NCI-H1694 (cell line): ENCODE data around the gene LIMS1.
"Not testable (repeated sequence)": the region's sequence is repeated elsewhere in the genome, so short reads cannot be mapped to it uniquely, and the experiment has no call there.

ENCODE experiments used
- DNase-seq: peaks from one replicate; lab custom pipeline; 2025; lab: John Stamatoyannopoulos, UW

The LIMS1 gene

DNA sequence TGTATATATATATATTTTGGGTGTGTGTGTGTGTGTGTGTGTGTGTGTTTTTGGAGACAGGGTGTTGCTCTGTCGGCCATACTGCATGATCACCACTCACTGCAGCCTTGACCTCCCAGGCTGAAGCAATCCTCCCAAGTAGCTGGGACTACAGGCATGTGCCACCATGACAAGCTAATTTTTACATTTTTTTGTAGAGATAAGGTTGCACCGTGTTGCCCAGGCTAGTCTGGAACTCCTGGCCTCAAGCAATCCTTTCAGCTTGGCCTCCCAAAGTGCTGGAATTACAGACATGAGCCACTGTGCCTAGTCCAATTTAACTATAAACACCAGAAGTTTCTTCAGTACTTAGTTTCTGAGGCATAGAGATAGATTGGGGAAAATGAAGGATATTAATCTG lies 18.3 kb downstream of the LIMS1 start:
- no peak for DNase-seq

DNA sequence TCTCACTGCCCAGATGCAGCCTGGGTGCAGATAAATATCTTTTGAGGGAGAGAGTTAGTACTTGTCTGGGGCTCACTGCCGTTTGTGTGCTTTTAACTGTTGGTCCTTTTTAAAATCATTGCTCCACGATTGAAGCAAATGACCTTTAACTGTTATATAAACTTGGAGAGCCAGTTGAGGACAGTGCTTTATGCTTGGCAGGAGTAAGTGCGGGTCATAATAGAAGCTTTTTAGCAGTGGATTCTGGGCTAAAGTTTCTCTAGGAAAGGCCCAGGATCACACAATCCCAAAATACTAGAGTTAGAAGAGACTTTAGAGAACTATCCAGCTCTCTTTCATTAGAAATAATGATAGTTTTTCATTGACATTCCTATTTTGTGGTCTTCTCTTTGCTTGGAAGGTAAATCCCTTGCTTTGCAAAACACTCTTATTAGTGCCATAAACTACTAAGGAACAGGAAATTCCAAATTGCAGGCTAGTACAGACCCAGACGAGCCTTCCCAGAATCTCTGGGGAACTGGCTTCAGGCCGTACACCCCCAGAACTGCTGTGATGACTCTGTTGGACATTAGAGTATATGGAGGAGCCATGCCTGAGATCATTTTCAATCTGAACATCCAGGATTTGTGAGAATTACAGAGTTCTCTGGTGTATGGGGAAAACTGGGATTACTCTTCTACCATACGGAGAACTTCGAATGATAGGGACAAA lies 19.1 kb downstream of the LIMS1 start:
- DNase-seq = no peak

DNA sequence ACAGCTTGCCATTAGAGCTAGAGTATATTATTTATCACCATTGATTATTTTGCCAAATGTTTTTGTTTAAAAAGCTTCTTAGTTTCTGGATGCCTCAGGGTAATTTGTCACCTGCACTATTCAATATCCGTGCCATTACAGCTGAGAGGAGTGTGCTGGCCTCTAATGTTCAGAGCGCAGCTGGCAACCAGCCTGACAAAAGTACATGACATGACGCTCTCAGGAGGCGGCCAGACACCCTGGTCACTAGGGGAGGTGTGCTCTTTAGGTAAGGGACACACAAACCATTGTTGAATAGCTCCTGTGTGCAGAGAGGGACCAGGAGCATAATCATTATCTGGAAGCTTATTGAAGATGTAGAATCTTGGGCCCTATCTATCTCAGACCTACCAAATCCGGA lies 20.3 kb downstream of the LIMS1 start:
- no peak for DNase-seq

DNA sequence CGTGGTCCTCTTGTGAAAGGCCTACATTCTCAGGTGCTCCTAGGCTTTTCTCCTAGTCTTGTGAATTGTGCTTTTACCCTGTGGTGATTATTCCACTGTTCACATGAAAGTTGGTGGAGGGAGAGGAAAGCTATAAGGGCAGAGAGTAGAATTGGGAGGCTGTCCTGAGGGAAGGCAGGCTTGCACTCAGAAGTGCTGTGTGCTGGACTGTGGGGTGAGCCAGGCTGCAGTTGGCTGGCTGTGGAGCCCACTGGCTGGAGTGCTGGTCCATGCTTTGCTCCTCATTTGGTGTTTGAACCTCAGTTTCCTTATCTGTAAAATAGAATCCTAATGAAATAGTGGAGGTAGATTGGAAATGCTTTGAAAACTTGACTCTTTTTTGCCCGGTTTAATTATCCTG lies 21.3 kb downstream of the LIMS1 start:
- DNase-seq = no peak

DNA sequence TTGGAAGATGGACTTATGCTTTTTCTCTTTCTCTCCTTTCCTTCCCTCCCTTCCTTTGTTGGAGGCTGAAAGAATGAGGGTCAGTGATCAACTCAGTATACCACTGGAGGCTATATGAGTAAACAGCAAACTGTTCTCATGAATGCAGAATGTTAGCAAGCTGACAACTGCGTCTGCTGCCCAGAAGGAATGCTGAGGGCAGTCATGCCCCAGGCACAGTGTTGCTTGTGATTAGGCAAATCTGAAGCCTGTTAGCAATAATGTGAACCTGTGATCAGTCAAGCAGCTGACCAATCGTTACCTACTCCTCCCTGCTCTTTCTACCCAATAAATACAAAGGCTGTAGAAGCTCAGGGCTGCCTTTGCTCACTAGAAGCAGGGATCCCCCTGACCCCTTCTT lies 22.3 kb downstream of the LIMS1 start:
- DNase-seq = not testable (repeated sequence)

DNA sequence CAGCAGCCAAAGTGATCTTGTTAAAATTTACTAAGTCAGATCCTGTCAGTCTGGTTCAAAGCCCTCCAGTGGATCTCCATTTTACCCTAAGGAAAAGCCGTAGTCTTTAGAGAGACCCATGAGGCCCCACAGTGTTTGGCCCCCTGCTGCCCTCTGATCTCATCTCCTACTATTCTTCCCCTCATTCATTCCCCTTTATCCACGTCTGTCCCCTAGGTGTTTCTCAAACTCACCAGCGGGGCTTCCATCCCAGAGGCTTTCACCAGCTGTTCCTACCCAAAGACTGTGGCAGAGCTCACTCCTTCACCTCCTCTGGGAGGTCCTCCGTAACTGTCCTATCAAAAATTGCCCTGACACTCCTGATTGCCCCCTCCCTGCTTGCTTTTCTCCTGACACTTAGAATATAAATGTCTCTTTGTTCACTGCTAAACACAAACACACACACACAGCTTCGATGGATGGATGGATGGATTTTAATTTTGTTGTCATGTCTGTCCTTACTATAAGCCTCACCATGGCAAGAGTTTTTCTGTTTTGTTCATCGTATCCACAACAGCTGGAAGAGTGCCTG lies 26.1 kb downstream of the LIMS1 start:
- no peak for DNase-seq

DNA sequence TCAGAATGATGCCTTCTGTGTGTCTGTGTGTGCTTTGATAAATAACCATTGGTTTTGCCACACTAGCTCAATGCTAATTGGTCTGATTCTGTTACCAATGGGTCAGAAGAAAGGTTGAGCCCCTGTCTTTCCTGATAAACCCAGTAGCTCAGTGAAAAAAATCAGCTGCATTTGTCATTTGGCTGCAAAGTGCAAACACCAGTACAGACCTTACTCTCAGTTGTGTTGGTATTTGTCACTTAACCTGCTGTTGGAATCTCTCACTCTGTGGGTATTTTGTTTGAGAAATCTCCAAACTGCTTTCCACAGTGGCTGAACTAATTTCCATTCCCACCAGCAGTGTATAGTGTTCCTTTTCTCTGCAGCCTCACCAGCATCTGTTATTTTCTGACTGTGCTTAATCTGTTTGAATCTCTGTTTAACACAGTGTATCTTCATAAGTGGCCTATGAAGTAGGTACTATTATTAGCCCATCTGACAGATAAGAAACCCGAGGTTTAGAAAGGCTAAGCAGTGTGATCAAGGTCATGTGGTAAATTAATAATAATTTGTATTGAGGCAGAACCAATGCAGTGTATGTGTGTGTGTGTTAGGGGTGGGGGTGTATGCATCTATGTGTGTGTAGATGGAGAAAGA lies 26.7 kb downstream of the LIMS1 start:
- no peak for DNase-seq

DNA sequence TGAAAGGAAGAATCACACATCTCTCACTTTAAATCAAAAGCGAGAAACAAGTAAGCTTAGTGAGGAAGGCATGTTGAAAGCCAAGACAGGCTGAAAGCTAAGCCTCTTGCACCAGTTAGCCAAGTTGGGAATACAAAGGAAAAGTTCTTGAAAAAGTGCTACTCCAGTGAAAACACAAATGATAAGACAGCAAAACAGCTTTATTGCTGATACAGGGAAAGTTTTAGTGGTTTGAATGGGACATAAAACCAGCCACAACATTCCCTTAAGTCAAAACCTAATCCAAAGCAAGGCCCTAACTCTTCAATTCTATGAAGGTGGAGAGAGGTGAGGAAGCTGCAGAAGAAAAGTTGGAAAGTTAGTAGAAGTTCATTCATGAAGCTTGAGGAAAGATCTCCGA lies 28.0 kb downstream of the LIMS1 start:
- no peak for DNase-seq

DNA sequence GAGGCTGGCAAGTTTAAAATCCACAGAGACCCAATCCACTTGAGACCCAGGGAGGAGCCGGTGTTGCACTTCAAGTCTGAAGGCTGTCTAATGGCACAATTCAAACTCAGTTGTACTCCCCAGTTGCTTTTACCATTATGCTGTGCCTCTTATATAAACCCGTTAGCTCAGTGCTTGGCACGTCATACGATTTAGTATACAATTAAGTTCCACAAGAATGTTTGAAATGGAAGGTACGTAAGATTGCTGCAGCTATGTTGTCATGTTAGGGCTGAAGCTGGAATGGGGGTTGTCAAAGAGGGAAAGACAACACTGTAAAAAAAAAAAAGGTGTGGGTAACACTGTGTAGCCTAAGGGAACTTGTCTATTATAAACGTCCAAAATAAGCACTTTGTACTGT lies 30.2 kb downstream of the LIMS1 start:
- DNase-seq = no peak

DNA sequence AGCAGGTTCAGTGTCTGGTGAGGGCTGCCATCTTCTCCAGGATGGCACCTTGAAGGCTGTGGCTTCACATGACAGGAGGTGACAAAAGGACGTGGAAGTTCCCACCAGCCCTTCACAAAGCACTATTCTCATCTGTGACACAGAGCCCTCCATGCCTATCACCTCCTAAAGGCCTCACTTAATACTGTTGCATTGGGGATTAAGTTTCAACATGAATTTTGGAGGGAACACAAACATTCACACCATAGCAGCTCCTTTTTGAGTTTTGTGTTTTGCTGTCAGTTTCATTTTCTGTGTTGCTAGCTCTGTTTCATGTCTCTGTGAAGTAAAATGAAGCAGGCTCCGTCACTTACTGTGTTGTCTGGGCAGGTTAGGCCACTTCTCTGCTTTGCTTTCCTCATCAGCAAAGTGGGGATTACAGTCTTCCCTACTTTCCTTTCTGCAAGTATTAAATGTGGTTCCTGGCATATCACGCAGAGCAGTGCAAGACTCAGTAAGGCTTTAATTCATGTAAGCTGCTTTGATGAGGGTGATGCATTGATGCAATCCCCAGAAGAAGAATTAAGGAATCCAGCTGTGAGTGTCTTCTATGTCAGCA lies 31.6 kb downstream of the LIMS1 start:
- DNase-seq = no peak

DNA sequence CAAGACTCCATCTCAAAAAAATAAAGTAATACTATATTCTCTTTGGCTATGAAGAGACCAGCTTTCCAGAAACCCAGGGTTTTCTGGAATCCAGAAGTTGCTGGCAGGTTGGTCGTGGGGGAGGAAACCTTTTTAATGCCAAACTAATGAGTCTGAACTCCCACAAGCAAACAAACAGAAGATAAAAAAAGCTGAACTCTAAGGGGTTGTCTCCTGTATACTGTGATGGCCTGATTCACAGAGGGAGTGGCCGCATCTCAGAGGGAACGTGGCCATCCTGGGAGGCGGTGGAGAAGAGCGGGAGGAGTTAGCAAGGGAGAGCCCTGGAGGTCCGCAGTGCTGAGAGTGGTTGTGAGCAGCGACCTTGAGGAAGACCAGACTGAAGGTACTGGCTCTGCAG lies 36.1 kb downstream of the LIMS1 start:
- DNase-seq = no peak

DNA sequence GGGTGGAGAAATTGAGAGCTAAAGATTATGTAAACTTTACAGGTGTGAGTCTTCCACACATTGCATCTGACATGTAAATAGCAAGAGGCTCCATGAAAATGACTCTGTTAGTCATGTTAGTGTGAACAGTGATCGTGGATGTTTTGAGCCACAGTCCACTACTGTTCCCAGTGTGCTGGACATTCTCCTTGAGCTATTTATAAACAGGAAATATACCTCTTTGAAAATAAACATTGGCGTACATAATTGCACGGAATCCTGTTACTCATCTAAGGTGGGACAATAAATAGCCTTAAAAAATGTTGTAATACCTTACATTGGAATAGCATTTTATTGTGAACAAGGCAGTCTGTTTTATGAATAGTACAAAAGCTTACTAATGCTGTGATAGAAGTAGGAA lies 37.0 kb downstream of the LIMS1 start:
- no peak for DNase-seq

DNA sequence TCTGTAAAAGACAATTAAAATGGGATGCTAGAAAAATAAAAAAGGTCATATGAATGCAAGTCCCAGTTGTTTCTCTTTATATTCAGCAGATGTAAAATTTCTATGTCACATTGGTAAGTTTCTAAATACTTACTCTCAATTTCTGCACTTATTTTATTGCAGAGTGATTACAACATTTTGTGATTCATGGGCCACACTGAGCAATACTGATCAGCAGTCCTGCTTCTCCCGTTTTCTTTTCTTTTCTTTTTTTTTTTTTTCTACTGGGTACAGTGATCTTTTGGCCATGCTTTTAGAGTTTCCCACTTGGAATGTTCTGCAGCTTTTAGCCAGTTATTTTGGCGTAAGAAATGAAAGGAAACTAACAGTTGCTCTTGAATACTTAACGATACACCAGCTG lies 38.8 kb downstream of the LIMS1 start:
- no peak for DNase-seq

DNA sequence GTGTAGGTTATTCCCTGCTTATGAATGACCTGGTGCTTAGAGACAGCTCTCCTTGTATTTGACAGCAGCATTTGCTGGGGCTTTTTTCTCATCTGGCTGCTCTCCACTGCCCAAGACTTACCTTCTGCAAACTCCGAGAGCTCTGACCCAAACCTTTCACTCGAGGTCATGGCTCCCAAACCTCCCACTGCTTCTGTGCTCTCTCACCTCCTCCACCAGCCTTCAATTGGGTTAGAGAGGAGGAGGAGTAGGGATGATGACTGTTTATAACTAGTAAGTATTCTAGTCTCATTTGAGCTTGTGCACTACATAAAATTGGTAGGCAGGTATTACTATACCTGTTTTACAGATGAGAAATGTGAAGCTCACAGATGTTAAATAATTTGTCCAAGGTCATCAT lies 40.1 kb downstream of the LIMS1 start:
- no peak for DNase-seq

DNA sequence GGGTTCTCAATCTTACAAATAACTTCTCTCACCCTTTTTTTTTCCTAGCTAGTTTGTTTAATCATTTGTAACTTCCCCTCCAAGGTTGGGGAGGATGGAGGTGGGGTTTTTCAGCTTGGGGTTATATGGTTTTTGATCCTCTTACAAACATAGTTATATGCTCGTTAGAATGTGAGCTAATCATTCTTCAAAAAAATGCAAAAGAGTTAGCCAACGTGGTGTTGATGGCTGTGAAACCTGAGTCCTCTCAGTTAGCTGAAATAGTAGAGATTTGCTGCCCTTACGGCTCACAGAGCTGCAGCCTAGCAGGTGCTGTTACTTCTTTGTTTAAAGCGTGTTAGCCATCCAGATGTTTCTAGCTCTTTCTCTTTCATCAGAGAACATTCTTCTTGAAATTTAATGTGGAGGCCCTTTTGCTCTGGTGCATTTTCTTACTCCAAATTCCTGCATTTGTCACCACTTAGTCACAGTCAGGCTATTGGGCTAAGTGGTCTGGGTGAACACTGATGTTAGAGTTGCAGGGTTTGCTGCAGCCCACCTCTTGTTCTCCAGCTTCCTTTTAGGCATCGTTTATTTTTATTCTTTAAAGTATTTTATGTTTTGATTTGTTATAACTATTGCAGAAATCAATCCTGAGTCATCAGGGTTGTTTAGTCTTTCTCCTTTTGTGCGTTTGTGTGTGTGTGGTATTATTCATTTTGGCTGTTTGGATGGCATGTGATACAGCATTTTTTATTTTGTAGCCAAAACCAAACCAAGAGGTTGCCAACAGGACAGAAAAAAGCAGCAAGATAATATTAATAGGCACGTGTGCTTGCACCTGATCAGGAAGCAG lies 41.1 kb downstream of the LIMS1 start:
- no peak for DNase-seq

DNA sequence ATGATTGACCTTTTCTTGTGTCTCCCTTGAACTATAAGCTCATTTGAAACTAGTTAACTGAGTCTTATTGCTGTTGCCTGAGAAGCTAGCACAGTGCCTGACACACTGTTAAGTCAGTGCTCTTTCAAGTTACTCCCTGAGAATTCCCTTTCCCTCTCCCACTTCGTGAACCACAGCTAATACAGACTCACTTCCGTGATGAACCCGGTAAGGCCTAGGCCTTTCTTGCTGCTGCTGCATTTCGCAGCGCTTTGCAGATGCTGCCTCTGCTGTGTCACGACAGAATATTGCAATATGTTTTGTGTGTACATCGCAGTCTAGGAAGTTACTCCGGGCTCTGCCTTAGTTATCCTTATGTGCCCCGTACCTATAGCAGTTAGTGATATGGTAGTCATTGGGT lies 42.8 kb downstream of the LIMS1 start:
- DNase-seq = no peak

DNA sequence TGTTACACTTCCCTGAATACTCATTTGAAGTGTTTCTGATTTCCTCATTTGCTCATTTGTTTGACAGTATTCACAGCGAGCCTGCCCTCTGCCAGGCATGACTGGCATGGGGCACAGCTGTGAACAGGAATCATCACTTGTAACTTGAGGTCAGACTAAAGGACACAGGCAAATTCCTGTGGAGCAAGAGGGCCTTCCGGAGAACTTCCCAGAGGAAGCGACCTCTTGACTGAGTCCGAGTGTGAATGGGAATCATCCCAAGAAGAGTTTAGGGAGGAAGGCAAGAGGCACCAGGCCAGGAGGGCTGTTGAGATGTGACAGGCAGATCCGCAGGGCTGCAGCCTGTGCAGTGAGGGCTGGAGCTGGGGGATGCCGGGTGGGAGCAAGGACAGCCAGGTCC lies 45.4 kb downstream of the LIMS1 start:
- no peak for DNase-seq

DNA sequence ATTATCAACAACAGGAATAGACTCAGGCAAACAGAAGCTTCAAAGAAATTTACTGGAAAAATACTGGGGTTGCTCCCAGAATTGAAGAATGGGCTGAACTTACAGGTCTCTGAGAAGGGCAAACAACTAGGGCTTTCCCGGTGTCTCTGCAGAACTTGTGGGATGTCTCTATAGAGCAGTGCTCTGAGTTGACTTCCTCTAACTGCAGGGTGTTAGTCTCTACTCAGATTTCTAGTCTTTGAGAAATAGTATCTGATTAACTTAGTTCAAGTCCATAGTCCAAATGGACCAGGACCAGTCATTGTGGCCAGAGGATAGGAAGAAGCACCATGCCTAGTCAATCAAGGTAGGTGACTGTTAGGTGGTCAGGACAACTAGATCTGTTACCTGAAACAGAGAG lies 45.8 kb downstream of the LIMS1 start:
- no peak for DNase-seq

DNA sequence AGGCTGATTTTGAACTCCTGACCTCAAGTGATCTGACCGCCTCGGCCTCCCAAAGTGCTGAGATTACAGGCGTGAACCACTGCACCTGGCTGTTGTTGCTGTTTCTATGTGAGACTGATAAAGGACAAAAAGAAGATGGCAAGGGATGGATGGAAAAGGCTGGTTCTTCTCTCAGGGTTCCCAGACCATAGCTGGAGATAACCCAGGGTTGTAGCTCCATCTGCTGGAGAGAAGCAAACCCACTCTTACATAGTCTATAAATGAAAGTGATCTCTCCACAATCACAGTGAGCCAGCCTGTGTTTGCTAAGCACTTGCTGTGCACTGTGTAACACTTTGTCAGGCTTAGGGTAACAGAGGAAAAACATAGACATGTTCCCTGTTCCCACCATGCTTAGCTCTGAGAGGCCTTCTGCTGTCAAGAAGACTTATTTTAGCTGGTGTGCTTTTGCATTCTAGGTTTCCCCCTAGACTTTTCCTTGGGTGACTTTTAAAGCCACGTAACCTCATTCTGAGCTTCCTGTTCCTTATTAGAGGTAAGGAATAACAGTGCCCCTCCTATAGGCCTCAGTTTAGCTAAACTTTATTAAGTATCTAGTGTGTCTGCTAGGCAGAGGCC lies 49.7 kb downstream of the LIMS1 start:
- DNase-seq = peak; percentile 74

DNA sequence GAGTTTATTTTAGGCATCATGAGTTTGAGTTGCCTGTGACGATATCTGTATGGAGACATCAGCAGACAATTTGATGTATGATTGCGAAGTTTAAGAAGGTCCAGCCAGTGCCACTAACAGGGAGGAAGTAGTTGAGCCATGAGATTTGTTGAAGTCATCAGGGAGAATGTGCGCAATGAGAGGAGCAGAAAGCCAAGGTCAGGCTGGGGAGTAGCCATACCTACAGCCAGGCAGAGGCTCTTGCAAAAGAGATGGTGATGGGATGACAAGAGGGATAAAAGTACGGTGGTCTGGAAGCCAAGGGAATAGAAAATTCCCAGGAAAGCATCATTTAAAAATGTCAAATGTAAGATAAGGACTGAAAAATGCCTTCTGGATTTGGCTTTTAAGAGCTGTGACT lies 51.2 kb downstream of the LIMS1 start:
- no peak for DNase-seq

DNA sequence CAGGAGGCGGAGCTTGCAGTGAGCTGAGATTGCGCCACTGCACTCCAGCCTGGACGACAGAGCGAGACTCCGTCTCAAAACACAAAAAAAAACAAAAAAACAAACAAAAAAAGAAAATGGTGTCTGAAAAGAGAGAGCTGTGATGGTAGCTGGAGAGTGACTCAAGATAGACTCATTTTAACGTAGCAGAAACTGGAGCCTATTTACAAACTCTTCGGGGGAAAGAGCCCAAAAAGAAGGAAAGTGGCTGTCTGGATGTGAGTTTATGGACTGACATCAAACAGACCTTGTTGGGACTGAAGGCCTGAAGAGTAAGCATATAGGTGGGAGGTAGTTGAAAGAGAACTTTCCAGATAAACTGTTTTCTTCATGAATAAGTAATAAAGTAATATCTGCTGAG lies 51.8 kb downstream of the LIMS1 start:
- DNase-seq = no peak

DNA sequence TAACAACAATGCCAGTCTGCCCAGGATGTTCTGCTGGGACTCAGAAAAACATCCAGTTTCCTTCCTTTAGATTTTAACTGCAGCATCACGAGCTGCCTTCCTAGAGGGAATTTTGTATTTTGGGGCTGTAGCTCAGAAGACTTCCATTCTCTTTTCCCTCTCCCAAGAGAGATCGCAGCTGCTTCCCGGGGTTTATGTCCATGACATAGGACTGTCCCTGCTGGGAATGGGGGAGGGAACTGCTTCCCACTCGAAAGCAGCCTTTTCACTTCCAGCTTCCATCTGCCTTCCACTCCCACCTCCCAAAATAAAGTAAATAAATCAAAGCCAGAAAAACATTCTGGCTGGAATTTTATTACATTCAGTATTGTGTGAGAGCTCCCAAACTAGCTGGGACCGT lies 52.4 kb downstream of the LIMS1 start:
- DNase-seq = no peak
